Measurements from ENCODE around the gene DOCK3. TPM values are rescaled to one million over a fixed set of nuclear protein-coding genes. Genes with fewer than 3 reads are reported as not detected.

DOCK3 gene
- total and polyA plus RNA-seq, 4 donors: 0.01 to 0.08 (median 0.06) TPM; not detected in 1

GRCh38 chr3:51336261-51336660 is 661.5 kb downstream of the DOCK3 start:
- H3K4me3 ChIP-seq (ENCODE audit: low read depth in 1 of 3, low read length in 3 of 3): no peak overlapping the region
- no peak for TF ChIP-seq SP1 (IDR thresholded peaks at IDR 0.05)
- no peak for TF ChIP-seq TAF1 (conservative IDR thresholded peaks at IDR 0.05)
- no peak for TF ChIP-seq CTCF (IDR thresholded peaks at IDR 0.05; ENCODE audit: low read depth, low read length, missing input control)
- no peak for TF ChIP-seq NR2F2 (IDR thresholded peaks at IDR 0.05)
- no peak for TF ChIP-seq RAD21 (IDR thresholded peaks at IDR 0.05)
- no peak for TF ChIP-seq ATF3 (IDR thresholded peaks at IDR 0.05)
- TF ChIP-seq REST (IDR thresholded peaks at IDR 0.05): no peak
- no peak for TF ChIP-seq HNF4A (conservative IDR thresholded peaks at IDR 0.05)
- no peak for TF ChIP-seq EGR1 (IDR thresholded peaks at IDR 0.05; ENCODE audit: low read depth in 2 of 2)
- TF ChIP-seq ZBTB33 (IDR thresholded peaks at IDR 0.05): no peak
- no peak for TF ChIP-seq FOXA2 (IDR thresholded peaks at IDR 0.05)
- no peak for TF ChIP-seq YY1 (IDR thresholded peaks at IDR 0.05)
- no peak for TF ChIP-seq HNF4G (IDR thresholded peaks at IDR 0.05)
- TF ChIP-seq GABPA (IDR thresholded peaks at IDR 0.05 in 1 of 2, conservative IDR thresholded peaks at IDR 0.05 in 1 of 2): no peak
- TF ChIP-seq MAX (IDR thresholded peaks at IDR 0.05): no peak
- TF ChIP-seq JUND (IDR thresholded peaks at IDR 0.05): no peak
- no peak for TF ChIP-seq FOXA1 (IDR thresholded peaks at IDR 0.05)
- no peak for TF ChIP-seq RXRA (IDR thresholded peaks at IDR 0.05)
- H3K4me1 ChIP-seq (ENCODE audit: control insufficient read depth in 4 of 4, insufficient read depth in 4 of 4, low read length in 3 of 4): no peaks in the 10 kb centered on the region
- WGBS: 54% methylated on average over 1 of the region's 1 CpG
- no peak overlapping the region for H3K9ac ChIP-seq (ENCODE audit: low read depth in 1 of 2, low read length in 2 of 2)
- H3K27ac ChIP-seq (ENCODE audit: low read depth in 1 of 2, low read length in 2 of 2): no peak overlapping the region
- DNase-seq (ENCODE audit: low spot score): no peak
- H3K9me3 ChIP-seq (ENCODE audit: control insufficient read depth in 4 of 4, low read length in 3 of 4): no peaks in the 10 kb centered on the region
- H3K27me3 ChIP-seq (ENCODE audit: control insufficient read depth in 4 of 4, insufficient read depth in 4 of 4, low read length in 3 of 4): peaks cover 0 to 2% (median 0%) of the 10 kb centered on the region in 4 donors
- no peaks in the 10 kb centered on the region for H3K36me3 ChIP-seq (ENCODE audit: control insufficient read depth in 4 of 4, insufficient read depth in 3 of 4, low read depth in 1 of 4, low read length in 3 of 4)

All from liver (tissue), 9 donors.